ENCODE results near the gene CCT6A. TPM values are rescaled to one million over a fixed set of nuclear protein-coding genes. Genes with fewer than 3 reads are reported as not detected.
"Not testable (repeated sequence)": the region's sequence is repeated elsewhere in the genome, so short reads cannot be mapped to it uniquely, and the experiment has no call there.

Gene CCT6A
- polyA plus RNA-seq, 1 experiment, result 110 TPM

DNA sequence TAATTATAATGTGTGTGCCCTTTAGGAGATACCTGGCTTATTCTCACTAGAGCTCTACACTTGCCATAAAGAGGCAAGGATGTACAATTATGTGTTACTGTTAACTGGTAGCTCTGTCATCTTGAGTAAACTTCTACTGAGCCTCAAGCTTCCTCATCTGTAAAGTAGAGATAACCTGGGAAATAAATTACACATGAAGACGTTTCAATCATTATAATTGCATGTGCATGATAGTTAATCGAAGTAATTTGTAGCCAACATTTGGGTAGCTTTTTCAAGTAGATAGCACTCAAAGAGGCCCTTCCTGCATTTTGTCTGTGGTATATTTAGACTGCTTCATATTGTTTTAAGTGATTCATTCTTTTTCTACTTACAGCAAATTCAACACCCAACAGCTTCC lies 2.4 kb downstream of the CCT6A start:
- ChIA-PET CTCF (interaction anchor here (1.0 kb wide), 1 partner anchor 21 kb away, joined by 4 read pairs; no protein-coding TSS in a partner anchor), POLR2A (no interaction called here)
- H3K4me3 ChIP-seq (ENCODE audit: low read depth, low read length), result no peak overlapping the region
- H3K36me3 ChIP-seq (ENCODE audit: control insufficient read depth, insufficient read depth, low read length), result peaks cover 4% of the 10 kb centered on the region
- no peaks in the 10 kb centered on the region for H3K27me3 ChIP-seq (ENCODE audit: control insufficient read depth, insufficient read depth, low read length)
- TF ChIP-seq, protein P1, sequence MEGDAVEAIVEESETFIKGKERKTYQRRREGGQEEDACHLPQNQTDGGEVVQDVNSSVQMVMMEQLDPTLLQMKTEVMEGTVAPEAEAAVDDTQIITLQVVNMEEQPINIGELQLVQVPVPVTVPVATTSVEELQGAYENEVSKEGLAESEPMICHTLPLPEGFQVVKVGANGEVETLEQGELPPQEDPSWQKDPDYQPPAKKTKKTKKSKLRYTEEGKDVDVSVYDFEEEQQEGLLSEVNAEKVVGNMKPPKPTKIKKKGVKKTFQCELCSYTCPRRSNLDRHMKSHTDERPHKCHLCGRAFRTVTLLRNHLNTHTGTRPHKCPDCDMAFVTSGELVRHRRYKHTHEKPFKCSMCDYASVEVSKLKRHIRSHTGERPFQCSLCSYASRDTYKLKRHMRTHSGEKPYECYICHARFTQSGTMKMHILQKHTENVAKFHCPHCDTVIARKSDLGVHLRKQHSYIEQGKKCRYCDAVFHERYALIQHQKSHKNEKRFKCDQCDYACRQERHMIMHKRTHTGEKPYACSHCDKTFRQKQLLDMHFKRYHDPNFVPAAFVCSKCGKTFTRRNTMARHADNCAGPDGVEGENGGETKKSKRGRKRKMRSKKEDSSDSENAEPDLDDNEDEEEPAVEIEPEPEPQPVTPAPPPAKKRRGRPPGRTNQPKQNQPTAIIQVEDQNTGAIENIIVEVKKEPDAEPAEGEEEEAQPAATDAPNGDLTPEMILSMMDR (IDR thresholded peaks at IDR 0.05; ENCODE audit: insufficient read depth, low read depth, low read length), result no peak
- no peak for DNase-seq (ENCODE audit: low read depth)

DNA sequence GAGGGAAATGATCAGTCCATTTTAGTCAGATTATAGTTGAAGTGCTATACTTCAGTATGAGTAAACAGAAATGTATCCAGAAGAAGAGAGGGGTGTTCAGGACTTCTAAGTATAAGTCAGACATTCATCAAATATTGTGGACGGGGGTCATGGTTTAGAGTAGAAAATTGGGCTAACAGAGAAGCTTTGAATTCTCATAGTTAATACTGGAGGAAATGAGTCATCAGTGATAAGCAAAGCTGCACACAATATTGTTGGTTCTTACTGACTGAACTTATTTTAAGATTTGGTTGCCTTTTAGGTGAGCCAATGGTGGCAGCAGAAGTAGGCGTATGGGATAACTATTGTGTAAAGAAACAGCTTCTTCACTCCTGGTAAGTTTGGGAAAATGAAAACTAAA lies 10.8 kb downstream of the CCT6A start:
- no peaks in the 10 kb centered on the region for H3K27me3 ChIP-seq (ENCODE audit: control insufficient read depth, insufficient read depth, low read length)
- no peak overlapping the region for H3K4me3 ChIP-seq (ENCODE audit: low read depth, low read length)
- ChIA-PET CTCF (interaction anchor here (0.6 to 1.2 kb wide), 4 partner anchors 11 to 99 kb away, joined by 3 to 4 read pairs (median 3); partner anchors contain the start of genes CCT6A and PSPH), POLR2A (interaction anchor here (0.6 kb wide), 1 partner anchor 11 kb away, joined by 3 read pairs; the partner anchor contains the start of gene PSPH)
- peaks cover 5% of the 10 kb centered on the region; the same call in 1 of the 2 replicates for H3K36me3 ChIP-seq (ENCODE audit: control insufficient read depth, insufficient read depth, low read length)
- no peak for DNase-seq (ENCODE audit: low read depth)
- TF ChIP-seq, protein P1 (IDR thresholded peaks at IDR 0.05; ENCODE audit: insufficient read depth, low read depth, low read length), result no peak

DNA sequence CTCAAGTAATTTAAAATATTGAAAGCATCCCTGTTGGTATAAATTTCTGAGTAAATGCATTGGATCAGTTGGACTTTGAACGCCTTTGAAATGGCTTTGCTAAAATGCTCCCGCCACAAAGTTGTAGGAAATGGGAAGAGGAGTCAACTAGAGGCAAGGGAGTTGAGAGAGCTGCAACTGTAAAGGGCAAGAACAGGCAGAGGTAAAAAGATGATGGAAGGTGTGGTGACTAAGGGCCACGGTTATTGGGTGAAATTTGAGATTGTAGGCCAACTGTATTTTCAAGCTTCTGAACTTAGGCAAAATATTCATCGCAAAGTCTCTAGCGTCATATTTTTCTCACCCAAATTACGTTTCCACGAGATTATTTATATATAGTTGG lies 11.9 kb downstream of the CCT6A start:
- TF ChIP-seq, protein P1 (IDR thresholded peaks at IDR 0.05; ENCODE audit: insufficient read depth, low read depth, low read length), result no peak
- Histone ChIP-seq H3K4me3 (ENCODE audit: low read depth, low read length) (no peak overlapping the region), H3K27me3 (ENCODE audit: control insufficient read depth, insufficient read depth, low read length) (no peaks in the 10 kb centered on the region), H3K36me3 (ENCODE audit: control insufficient read depth, insufficient read depth, low read length) (0 out of 2 replicates have a peak, but pooled peaks cover 2% of the 10 kb centered on the region)
- POLR2A ChIA-PET, result no interaction called here
- no peak for DNase-seq (ENCODE audit: low read depth)
- CTCF ChIA-PET, result interaction anchor here (0.8 to 1.9 kb wide), 4 partner anchors 10 to 422 kb away, joined by 3 to 6 read pairs (median 4); partner anchors contain the start of genes CCT6A and PSPH

DNA sequence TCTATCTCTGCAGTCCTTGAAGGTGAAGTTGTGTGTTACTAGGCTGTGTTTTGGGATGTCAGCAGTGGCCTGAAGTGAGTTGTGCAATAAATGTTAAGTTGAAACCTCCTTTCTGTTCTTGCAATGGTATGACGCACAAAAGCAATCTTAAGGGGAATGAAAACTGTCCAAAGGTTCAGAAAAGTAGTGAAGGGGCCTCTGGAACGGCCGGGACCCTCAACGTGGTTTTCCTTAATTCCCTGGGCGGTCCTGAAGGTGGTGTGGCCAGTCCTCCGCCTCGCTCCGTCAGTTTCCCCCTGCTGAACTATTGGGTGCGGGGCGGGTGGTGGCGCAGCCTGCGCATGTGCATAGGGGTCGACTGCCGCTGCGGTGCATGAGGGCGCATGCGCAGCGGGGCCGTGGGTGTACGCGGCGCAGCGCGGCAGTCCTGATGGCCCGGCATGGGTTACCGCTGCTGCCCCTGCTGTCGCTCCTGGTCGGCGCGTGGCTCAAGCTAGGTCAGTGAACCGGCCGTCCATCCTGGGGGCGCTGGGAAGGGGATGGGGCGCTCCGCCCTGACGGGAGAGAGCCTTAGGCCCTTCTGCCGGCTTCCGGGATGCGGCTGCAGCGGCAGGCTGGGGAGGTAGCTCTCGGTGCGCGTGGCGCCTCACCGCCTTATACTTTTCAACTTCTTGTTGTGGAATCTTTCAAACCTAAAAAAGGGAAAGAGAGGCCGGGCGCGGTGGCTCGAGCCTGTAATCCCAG lies 12.5 kb downstream of the CCT6A start, which contains the start of gene SUMF2:
Gene SUMF2, plus strand, starts transcription at position 405 of the 744 bp plus-strand sequence. Its CDS starts 26 bp downstream, at position 431.
- ChIA-PET POLR2A (interaction anchor here (0.6 to 1.3 kb wide), 2 partner anchors 13 to 100 kb away, joined by 3 to 6 read pairs; partner anchors contain the start of genes CCT6A and PSPH), CTCF (interaction anchor here (0.8 to 2.1 kb wide), 6 partner anchors 10 to 423 kb away, joined by 4 to 17 read pairs (median 5); partner anchors contain the start of genes CCT6A and PSPH)
- Histone ChIP-seq H3K4me3 (ENCODE audit: low read depth, low read length) (peak within 1 kb of the TSS; percentile 78), H3K36me3 (ENCODE audit: control insufficient read depth, insufficient read depth, low read length) (peaks cover 4% of the 10 kb centered on the region), H3K27me3 (ENCODE audit: control insufficient read depth, insufficient read depth, low read length) (no peaks in the 10 kb centered on the region)
- DNase-seq (ENCODE audit: low read depth), result no peak
- TF ChIP-seq, protein P1 (IDR thresholded peaks at IDR 0.05; ENCODE audit: insufficient read depth, low read depth, low read length), result peak; percentile 37

DNA sequence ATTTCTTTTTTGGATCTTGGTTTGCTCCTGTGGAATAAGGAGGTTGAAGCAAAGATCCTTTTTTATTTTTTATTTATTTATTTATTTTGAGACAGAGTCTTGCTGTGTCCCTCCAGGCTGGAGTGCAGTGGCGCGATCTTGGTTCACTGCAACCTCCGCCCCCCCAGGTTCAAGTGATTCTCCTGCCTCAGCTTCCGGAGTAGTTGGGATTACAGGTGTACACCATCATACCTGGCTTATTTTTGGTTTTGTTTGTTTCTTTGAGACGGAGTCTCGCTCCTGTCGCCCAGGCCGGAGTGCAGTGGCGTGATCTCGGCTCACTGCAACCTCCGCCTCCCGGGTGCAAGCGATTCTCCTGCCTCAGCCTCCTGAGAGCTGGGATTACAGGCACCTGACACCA lies 14.8 kb downstream of the CCT6A start:
- CTCF ChIA-PET, result interaction anchor here (1.2 to 1.4 kb wide), 2 partner anchors 27 to 101 kb away, joined by 4 read pairs; partner anchors contain the start of gene PHKG1
- DNase-seq (ENCODE audit: low read depth); H3K4me3 ChIP-seq (ENCODE audit: low read depth, low read length); H3K27me3 ChIP-seq (ENCODE audit: control insufficient read depth, insufficient read depth, low read length); H3K36me3 ChIP-seq (ENCODE audit: control insufficient read depth, insufficient read depth, low read length); POLR2A ChIA-PET: not testable (repeated sequence)
